ENCODE results near the gene SBSN. TPM values are rescaled to one million over a fixed set of nuclear protein-coding genes. Genes with fewer than 3 reads are reported as not detected.

SBSN gene, protein sequence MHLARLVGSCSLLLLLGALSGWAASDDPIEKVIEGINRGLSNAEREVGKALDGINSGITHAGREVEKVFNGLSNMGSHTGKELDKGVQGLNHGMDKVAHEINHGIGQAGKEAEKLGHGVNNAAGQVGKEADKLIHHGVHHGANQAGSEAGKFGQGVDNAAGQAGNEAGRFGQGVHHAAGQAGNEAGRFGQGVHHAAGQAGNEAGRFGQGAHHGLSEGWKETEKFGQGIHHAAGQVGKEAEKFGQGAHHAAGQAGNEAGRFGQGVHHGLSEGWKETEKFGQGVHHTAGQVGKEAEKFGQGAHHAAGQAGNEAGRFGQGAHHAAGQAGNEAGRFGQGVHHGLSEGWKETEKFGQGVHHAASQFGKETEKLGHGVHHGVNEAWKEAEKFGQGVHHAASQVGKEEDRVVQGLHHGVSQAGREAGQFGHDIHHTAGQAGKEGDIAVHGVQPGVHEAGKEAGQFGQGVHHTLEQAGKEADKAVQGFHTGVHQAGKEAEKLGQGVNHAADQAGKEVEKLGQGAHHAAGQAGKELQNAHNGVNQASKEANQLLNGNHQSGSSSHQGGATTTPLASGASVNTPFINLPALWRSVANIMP
- 4.1 and 13.2 TPM in 2 replicates for total RNA-seq (ENCODE audit: low replicate concordance)

DNA sequence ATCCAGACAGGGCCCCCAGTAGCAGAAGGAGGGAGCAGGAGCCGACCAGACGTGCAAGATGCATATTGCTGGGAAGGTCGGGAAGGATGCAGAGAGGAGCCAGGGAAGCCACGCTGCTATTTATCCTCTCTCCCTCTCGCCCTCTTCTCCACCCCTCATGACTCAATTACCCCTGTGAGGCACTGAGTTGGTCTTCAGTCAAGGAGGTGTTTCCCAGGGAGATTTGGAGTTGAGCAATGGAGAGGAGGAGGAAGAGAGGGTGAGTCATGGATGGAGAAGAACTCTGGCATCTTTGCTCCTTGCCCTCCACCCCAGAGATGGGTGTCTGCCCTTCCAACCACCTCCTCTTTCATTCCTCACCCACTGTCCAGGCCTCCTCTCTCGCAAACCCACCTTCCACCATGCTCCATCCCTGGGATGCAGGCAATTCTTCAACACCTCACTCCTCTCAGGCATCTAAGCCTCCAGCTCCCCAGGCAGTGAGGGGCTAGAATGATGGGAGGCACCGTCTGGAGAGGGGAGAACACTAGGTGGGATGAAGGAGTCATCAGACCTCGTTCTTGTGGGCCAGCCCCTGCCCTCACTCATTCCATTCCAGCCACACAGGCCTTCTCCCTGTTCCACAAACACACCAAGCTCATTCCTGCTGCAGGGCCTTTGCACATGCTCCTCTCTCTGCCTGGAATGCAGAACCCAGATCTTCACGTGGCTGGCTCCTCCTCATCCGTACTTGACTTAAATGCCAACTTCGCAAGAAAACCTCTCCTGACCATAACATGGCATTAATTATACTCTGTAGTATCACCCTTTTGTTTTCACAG, at the start of gene SBSN:
Gene SBSN (minus strand): TSS at position 94 of the 821 bp plus-strand sequence. CDS start 30 bp downstream, at position 64.
- TF ChIP-seq, protein P1, sequence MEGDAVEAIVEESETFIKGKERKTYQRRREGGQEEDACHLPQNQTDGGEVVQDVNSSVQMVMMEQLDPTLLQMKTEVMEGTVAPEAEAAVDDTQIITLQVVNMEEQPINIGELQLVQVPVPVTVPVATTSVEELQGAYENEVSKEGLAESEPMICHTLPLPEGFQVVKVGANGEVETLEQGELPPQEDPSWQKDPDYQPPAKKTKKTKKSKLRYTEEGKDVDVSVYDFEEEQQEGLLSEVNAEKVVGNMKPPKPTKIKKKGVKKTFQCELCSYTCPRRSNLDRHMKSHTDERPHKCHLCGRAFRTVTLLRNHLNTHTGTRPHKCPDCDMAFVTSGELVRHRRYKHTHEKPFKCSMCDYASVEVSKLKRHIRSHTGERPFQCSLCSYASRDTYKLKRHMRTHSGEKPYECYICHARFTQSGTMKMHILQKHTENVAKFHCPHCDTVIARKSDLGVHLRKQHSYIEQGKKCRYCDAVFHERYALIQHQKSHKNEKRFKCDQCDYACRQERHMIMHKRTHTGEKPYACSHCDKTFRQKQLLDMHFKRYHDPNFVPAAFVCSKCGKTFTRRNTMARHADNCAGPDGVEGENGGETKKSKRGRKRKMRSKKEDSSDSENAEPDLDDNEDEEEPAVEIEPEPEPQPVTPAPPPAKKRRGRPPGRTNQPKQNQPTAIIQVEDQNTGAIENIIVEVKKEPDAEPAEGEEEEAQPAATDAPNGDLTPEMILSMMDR (IDR thresholded peaks at IDR 0.05; ENCODE audit: insufficient read depth, low read length), result no peak
- peak; percentile 75 for DNase-seq (ENCODE audit: low read depth)
- no peak within 1 kb of the TSS for H3K4me3 ChIP-seq (ENCODE audit: low read depth, low read length)

DNA sequence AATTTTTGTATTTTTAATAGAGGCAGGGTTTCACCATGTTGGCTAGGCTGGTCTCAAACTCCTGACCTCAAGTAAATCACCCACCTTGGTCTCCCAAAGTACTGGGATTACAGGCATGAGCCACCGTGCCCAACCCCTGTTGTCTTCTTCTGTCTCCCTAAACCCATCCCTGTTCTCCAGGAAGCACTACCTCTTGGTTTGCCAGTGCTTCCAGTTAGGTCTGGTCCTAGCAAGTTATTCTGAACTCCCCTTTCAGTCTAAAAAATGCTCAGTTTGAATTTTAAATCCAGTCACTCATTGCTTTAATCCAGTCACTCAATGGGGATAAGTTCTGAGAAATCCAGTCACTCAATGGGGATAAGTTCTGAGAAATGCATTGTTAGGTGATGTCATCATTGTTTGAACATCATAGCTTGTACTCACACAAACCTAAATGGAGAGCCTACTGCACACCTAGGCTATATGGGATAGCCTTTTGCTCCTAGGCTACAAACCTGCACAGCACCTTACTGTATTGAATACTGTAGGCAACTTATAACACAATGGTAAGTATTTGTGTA, 43.4 kb upstream of the SBSN start:
- TF ChIP-seq, protein P1 (IDR thresholded peaks at IDR 0.05; ENCODE audit: insufficient read depth, low read length), result no peak
- no peak overlapping the region for H3K4me3 ChIP-seq (ENCODE audit: low read depth, low read length)
- DNase-seq (ENCODE audit: low read depth), result no peak

DNA sequence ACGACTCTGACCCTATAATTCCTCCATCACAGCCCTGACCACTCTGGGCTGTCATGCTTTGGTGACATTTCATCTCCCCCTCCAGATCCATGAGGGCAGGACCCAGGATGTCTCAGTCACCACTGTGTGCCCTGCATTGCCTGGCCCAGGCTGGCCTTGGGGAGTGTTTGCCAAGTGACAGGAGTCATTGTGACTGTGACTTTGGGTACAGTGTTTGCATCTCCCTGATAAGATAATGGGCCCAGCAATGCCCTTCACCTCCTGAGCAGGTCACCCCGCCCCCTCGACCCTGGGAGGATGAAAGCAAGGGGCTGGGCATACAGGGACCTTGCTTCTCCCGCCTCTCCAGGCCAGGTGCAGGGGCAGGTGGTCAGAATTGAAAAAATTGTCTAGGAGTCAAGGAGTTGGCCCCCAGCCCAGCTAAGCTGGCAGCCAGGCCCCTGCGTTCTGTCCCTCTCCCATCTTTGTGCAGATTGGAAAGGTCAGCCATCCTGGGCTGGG, 41.2 kb upstream of the SBSN start:
- TF ChIP-seq, protein P1 (IDR thresholded peaks at IDR 0.05; ENCODE audit: insufficient read depth, low read length), result no peak
- no peak for DNase-seq (ENCODE audit: low read depth)
- H3K4me3 ChIP-seq (ENCODE audit: low read depth, low read length), result no peak overlapping the region

DNA sequence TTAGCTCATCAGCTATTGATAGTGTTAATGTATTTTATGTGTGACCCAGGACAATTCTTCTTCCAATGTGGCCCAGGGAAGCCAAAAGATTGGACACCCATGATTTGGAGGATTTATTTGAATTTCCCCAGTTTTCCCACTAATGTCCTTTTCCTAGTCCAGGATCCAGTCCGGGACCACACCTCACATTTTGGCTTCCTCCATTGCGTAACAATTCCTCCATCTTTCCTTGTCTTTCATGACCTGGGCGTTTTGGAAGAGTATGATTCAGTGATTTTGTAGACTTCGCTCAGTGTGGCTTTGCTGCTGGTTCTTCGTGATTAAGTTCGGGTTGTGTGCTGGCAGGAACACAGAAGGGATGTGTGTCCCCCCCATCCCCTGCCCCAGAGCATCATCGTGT, 38.6 kb upstream of the SBSN start:
- DNase-seq (ENCODE audit: low read depth), result no peak
- H3K4me3 ChIP-seq (ENCODE audit: low read depth, low read length), result no peak overlapping the region
- TF ChIP-seq, protein P1 (IDR thresholded peaks at IDR 0.05; ENCODE audit: insufficient read depth, low read length), result no peak

DNA sequence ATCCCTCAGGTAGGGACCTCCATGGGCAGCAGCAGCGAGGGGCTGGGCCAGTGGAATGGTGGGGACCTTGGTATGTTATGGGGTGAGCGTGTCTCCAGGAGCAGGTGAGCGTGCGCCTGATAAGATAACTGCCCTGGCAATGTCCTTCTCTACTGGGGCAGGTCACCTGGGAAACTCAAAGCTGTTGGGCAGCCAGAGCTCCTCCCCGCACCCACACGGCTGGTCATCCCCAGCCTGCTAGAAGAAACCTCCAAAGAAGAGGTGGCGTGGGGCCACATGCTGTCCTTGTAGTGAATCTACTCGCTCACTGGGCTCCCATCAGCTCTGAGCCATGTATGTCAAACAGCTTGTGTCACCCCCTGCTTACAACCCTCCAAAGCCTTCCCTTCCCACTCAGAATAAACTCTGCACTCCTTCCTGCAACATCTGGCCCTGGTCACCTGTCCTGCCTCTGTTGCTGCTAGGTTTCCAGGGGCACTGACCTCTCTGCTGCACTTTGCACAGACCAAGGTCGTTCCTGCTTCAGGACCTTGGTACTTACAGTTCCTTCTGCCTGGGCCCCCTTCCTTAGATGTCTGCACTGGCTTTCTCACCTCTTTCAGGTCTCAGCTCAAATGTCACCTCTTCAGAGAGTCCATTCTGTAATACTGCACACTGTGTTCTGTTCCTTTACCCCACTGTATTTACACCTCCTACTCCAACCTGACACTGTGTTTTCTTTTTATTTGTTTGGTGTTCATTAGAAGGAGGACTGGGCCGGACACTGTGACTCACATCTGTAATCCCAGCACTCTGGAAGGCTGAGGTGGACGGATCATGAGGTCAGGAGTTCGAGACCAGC, 37.1 kb upstream of the SBSN start:
- DNase-seq (ENCODE audit: low read depth), result no peak
- TF ChIP-seq, protein P1 (IDR thresholded peaks at IDR 0.05; ENCODE audit: insufficient read depth, low read length), result no peak
- no peak overlapping the region for H3K4me3 ChIP-seq (ENCODE audit: low read depth, low read length)

Data from fibroblast of the aortic adventitia (primary cell).